NCI-H1417 (cell line): Measurements from ENCODE around the gene TRIP13.

Experiments
- DNase-seq, 3 experiments: peaks; one replicate each; lab custom pipeline; 2025; lab: John Stamatoyannopoulos, UW

TRIP13 gene

GRCh38 chr5:854966-855743, 37.5 kb upstream of the TRIP13 start:
- DNase-seq, result no peak

GRCh38 chr5:855771-856530, 36.7 kb upstream of the TRIP13 start:
- DNase-seq, result no peak

GRCh38 chr5:856531-857425, 35.9 kb upstream of the TRIP13 start:
- no peak for DNase-seq

- DNase-seq, result no peak
Measured at GRCh38 chr5:858726-859125, 34.0 kb upstream of the TRIP13 start.

DNA sequence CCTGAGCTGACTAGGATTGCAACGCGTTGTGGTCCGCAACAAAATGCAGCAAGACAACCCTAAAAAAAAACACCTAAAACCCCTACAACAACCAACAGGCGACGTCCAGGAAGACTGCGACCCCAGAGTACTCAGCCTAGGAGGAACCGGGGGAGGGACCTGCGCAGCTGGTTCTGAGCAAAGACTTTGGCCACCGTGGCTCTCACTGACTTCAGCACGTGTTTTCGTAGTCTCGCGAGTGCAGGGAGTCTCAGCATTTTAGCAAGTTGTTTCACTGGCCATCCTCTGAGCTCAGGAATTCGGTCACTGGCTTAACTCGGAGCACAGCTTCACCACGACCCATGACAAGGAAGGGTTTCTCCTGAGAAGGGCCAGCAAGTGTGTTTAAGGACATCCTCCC, 33.3 kb upstream of the TRIP13 start:
- DNase-seq, result no peak

DNA sequence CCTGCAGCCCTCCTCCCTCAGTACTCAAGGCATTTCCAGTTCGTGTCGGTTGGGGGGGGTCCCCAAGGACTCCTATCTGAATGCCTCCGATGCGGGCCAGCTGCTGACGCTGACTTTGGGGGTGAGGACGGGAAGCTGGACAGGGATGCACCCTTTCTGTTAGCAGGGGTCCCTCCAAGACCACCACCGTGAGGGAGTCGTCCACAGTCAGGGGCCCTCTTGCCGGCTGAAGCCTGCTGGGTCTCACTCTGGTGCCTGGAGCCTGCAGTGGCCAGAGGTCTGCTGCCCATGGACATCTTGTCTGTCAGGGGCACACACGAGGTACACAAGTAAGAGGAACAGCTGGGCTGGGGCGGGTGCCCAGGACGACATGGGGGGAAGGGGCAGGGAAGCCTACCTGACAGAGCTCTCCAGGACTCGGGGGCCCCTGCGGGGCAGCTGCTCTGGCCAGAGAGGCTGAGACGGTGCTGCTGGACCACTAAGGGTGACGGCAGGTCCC, 32.8 kb upstream of the TRIP13 start:
- DNase-seq, result no peak

- DNase-seq, result no peak
Measured at GRCh38 chr5:860506-861150, 32.1 kb upstream of the TRIP13 start.

- DNase-seq, result no peak
Measured at GRCh38 chr5:861442-862366, 31.0 kb upstream of the TRIP13 start.

- DNase-seq, result peak in 1 of 3 experiments; percentile 87
Measured at GRCh38 chr5:862367-863243, 30.1 kb upstream of the TRIP13 start.

GRCh38 chr5:863244-863805, 29.4 kb upstream of the TRIP13 start:
- DNase-seq, result no peak

GRCh38 chr5:864492-865167, 28.1 kb upstream of the TRIP13 start:
- no peak for DNase-seq

- no peak for DNase-seq
Measured at GRCh38 chr5:865168-865521, 27.5 kb upstream of the TRIP13 start.

DNA sequence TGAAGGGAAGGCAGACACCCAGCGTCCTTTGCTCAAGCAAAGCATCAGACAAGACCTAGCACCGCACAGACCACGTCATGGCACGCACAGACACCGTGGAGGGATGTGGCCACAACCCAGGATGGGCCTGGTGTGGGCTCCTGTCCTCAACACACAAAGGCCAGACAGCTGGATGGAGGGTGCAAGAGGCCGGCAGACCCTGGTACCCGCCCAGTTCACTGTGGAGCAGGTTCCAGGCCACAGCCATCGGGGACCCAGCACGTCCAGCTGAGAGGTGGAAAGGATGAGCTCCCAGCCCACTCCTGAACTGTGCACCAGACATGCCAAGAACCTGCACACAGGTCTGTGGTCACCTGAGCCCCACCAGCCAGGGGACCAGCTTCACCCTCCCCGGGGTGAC, 26.9 kb upstream of the TRIP13 start:
- no peak for DNase-seq

- no peak for DNase-seq
Measured at GRCh38 chr5:867300-867870, 25.3 kb upstream of the TRIP13 start.

DNA sequence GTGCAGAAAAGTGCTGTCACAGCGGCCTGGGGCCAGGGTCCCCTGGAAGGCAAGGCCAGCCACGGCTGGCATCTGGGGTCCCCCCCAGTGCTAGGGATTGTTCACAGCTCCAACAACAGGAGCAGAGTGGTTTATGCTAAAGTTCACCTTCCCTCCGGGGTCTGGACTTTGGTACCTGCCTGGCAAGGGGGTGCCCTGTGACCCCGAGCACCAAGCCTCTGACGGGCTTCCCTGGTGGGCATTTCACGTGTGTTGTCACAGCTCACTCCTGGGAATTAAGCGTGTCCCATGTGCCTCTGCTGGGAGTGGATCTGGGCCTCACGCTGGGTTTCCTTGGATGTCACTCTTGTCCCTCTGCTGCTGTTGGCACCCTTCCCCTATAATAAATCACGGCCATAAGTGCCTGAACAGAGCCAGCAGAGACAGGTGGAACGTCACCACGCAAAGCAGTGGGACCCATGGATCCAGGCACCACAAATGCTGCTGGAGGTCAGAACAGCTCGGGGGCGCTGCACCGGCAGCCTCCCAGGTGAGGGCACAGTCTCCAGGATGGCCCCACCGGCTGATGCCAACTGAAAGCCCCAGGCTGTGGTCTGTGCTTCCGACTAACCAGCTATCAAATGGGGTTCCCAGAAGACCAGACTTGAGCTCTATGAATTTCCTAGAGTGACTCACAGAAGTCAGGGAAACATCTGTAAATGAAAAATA, 24.1 kb upstream of the TRIP13 start:
- no peak for DNase-seq

- no peak for DNase-seq
Measured at GRCh38 chr5:870956-871355, 21.7 kb upstream of the TRIP13 start.

GRCh38 chr5:871596-872298, 20.9 kb upstream of the TRIP13 start:
- no peak for DNase-seq
